GM12875 (cell line): Measurements from ENCODE around the gene GARIN5B.

ENCODE experiments used
- H3K4me3 ChIP-seq: one replicate; pipeline ENCODE4 v1.5.1; 2011; ENCODE audit warnings: low read depth, low read length, control low read depth
- TF ChIP-seq, protein P1 (sequence below): IDR thresholded peaks from 2 replicates; pipeline ENCODE4 v1.5.1; 2011; ENCODE audit warnings: low read depth, mild to moderate bottlenecking, control low read depth, inconsistent platforms, low read length, moderate library complexity, borderline replicate concordance; ENCODE audit not compliant: insufficient read depth

GARIN5B gene

GRCh38 chr19:55373306-55373992, 10.4 kb upstream of the GARIN5B start:
- H3K4me3 ChIP-seq, result no peak overlapping the region
- TF ChIP-seq, protein P1, sequence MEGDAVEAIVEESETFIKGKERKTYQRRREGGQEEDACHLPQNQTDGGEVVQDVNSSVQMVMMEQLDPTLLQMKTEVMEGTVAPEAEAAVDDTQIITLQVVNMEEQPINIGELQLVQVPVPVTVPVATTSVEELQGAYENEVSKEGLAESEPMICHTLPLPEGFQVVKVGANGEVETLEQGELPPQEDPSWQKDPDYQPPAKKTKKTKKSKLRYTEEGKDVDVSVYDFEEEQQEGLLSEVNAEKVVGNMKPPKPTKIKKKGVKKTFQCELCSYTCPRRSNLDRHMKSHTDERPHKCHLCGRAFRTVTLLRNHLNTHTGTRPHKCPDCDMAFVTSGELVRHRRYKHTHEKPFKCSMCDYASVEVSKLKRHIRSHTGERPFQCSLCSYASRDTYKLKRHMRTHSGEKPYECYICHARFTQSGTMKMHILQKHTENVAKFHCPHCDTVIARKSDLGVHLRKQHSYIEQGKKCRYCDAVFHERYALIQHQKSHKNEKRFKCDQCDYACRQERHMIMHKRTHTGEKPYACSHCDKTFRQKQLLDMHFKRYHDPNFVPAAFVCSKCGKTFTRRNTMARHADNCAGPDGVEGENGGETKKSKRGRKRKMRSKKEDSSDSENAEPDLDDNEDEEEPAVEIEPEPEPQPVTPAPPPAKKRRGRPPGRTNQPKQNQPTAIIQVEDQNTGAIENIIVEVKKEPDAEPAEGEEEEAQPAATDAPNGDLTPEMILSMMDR, result no peak

DNA sequence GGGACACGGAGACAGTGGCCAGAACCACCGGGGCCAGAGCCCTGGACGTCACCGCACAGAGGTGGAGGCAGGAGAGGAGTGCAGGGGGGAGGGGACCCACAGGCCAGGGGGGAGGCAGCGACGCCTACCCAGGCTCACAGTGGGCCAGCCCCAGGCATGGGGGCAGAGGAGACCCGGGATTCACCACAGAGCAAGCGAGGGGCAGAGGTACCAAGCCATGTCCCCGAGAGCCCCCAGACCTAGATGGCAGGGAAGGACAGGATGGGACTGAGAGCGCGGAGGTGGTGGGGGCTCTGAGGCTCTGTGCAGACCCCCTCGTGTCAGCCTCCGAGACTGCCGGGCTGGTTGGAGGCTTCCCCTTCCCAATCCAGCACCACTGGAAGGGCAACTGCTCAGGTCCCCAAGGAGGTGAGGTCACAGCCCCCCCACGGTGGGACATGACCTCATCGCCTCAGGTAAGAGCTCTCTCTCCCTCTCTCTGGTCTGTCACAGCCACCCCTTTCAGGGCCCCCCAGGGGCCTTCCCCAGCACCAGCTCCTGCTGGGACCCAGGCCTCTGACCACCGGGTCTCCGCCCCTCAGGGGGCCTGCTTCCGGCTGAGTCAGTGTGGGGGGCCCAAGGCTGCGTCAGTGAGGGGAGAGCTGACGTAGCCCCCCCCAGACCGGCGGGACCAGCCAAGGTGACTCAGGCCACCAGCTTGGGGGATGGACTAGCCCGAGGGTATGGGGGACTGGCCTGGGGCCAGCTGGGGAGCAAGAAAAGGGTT, 9.4 kb upstream of the GARIN5B start:
- H3K4me3 ChIP-seq, result no peak overlapping the region
- TF ChIP-seq, protein P1, result no peak

- H3K4me3 ChIP-seq, result no peak within 1 kb of the TSS
- TF ChIP-seq, protein P1, result no peak
These were observed 7.4 kb upstream of the GARIN5B start, which contains the start of gene IL11 for GRCh38 chr19:55370305-55370988. Gene IL11 (minus strand): TSS chr19:55370463. CDS start chr19:55370310, 153 bp downstream.

DNA sequence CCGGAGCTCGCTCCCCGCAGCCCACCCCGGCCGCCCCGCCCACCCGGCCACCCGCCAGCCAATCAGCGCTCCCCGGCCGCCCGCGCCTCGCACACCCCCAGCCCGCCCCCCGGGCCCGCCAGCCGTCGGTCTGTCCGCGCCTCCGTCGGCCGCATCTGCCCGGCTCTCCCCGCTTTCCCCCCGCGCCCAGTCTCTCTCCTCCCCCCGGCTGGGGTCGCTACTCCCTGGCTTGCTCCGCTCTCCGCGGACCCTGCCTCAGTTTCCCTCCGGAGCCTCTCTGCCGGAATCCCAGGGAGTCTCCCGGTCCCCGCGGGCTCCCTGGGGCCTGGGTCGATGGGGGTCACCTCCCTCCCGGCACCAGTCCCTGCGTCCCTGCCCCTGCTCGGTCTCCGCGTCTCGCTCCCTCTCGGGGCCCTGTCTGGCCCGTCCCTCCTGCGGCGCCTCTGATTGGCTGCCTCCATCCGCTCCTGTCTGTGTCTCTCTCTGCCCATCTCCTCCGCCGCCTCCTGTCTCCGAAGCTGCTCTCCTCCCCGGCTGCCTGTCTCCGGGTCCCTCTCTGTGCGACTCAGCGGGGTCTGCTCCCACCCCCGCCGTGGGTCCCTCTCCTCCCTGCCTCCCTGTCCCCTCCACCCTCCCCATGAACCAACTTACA, 6.7 kb upstream of the GARIN5B start:
- H3K4me3 ChIP-seq, result no peak overlapping the region
- TF ChIP-seq, protein P1, result no peak

- H3K4me3 ChIP-seq, result no peak overlapping the region
- TF ChIP-seq, protein P1, result no peak
These were observed 5.9 kb upstream of the GARIN5B start for GRCh38 chr19:55368701-55369563.

GRCh38 chr19:55368106-55368505, 5.0 kb upstream of the GARIN5B start:
- TF ChIP-seq, protein P1, result no peak
- H3K4me3 ChIP-seq, result no peak overlapping the region
